NOMO-1 (cell line): ENCODE data around the gene CR2.
"Not testable (repeated sequence)": the region's sequence is repeated elsewhere in the genome, so short reads cannot be mapped to it uniquely, and the experiment has no call there.

Source experiments
- DNase-seq, 2 experiments: peaks; one replicate each; lab custom pipeline; 2025; ENCODE audit not compliant: unreplicated experiment in 2 of 2; lab: John Stamatoyannopoulos, UW

The CR2 gene

GRCh38 chr1:207502726-207503125 is 48.6 kb downstream of the CR2 start:
- DNase-seq: no peak

DNA sequence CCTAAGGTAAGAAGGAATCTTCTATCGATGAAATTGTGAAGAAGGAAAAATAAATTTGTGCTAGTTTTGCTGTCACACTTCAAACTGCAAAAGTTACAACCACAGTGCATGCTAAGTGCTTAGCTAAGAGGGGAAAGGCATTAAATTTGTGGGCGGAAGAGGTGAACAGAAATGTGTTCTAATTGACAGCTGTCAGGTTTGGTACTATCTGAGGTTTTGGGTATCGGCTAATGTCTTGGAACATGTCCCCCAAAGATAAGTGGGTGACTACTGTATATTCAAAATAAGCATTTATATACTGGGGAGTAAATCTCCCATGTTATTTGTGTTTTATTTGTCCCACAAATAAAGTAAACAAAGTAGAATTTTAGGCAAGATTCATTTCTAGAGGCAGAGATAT is 49.8 kb downstream of the CR2 start:
- DNase-seq: no peak

DNA sequence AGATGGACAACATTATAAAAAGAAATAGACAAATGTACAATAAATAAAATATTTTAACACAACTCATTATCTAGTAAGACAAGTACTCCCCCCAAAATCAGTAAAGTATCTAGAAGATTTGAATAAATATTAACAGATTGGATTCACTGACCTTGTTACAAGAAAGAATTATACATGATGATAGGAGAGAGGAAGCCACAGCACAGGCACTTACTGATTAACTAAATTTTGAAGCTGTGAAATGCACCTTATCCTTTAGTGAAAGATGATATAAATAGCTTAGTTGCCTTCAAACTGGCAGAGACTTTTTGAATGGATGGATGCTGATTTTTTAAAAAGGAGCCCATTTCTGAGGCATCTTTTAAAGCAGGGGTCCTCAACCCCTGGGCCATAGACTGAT is 50.3 kb downstream of the CR2 start:
- DNase-seq: no peak

- DNase-seq: no peak
Measured at GRCh38 chr1:207510444-207510843, 56.3 kb downstream of the CR2 start.

DNA sequence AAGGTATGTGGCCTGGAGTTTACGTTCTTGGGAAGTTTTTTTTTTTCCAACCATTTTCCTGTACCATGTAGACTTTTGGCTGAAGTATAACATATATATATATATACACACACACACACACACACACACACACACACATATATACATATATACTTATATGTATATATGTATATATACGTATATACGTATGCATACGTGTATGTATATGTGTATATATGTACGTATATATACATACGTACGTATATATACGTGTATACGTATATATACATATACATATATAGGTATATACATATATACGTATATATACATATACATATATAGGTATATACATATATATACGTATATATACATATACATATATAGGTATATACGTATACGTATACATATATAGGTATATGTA is 60.8 kb downstream of the CR2 start:
- no peak for DNase-seq

DNA sequence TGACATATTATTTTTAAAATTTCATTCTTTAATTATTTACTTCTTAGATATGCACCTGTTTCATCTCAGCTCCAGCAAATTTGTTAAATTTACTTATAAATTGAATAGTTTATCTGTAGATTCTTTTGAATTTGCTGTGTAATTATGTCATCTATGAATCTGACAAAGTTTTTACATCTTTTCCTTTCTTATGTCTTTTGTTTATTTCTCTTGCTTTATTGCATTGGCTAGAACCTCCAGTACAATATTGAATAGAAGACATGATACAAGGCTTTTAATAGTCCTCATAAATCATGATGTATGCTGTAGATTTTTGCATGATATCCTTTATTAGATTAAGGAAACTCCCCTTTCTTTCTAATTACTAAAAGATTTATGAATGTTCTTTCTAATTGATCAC is 62.6 kb downstream of the CR2 start:
- DNase-seq: no peak

GRCh38 chr1:207518608-207519236 is 64.6 kb downstream of the CR2 start:
- no peak for DNase-seq

DNA sequence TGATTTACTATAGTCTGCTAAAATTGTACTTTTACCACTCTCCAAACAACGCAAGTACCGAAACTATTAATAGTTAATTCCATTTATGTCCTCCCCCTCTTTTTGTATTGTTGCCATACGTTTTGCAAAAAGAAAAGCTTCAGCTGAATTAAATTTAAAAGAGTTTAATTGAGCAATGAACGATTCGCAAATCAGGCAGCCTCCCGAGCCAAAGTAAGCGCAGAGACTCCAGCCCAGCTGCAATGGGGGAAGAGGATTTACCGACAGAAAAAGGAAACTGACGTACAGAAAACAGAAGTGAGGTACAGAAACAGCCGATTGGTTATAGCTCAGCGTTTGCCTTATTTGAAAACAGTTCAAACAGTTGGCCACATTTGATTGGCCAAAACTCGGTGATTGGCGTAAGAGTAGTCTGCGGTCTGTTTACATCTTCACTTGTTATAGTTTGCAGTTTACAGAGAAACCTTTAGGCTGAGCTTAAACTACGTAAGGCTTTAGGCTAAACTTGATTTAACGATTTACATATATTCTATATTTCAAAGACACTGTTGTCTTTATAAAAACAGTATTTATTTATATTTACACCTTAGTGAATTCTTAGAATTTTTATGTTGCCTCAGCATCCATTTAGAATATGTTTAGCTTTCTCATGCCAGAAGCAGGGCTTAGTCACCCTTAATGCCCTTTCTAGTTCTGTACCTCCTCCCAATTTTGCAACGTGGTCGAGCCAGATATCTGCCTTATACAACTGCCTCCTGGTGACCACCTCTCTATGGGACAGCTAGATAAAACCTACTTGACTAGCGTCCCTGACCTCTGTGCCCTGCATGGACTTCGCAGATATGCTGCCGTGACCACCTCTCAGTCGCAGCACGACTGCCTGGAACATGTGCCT is 65.6 kb downstream of the CR2 start:
- no peak for DNase-seq

DNA sequence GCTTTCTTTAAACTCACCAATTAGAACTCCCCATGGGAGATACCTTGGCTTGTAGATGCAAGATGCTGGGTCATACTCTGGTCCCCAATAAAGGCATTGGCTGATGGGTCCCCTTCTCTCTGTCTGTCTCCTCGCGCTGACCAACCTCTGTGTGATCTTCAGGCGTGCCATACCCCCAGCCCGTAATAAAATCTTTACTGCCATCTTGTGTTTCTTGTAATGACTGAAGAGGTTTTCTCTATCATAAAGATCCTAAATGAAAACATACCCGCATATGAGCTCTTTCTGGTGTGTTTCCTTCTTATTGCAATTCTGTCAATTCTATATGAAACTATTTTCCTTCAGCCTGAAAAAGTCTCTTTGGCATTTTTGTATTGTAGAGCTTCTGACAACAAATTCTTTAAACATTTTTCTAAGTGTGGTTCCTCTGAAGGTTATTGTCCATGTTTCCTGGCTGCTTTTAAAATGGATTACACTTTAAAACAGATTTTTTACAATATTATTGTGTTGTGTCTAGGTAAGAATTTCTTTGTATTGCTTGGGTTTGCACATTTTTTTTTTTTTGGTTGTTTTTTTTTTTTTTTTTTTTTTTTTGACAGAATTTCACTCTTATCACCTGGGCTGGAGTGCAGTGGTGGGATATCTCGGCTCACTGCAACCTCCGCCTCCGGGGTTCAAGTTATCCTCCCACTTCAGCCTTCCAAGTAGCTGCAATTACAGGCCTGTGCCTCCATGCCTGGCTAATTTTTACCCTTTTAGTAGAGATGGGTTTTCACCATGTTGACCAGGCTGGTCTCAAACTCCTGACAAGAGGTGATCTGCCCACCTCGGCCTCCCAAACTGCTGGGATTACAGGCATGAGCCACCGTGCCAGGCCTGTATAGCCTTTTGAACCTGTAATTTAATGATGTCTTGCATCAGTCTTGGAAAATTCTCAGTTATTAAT is 66.5 kb downstream of the CR2 start:
- not testable (repeated sequence) for DNase-seq

- not testable (repeated sequence) for DNase-seq
Measured at GRCh38 chr1:207525239-207525638, 71.1 kb downstream of the CR2 start.

DNA sequence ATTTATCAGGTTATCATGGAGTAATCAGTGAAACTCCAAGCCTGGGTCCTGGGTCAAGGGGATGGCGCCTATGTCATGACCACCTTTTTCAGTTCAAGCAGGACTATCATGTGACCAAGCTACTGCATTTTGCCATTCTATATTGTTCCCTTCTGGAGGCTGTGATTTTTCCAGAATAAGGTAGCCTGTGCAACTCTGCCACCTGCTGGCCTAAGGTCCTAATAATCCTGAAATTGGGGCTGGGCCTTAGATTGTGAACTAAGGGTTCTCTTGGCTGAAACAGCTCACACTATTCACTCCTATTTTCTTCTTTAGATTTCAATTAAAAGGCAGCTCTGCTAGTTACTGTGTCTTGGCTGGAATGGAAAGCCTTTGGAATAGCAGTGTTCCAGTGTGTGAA is 74.3 kb downstream of the CR2 start:
- DNase-seq: not testable (repeated sequence)

DNA sequence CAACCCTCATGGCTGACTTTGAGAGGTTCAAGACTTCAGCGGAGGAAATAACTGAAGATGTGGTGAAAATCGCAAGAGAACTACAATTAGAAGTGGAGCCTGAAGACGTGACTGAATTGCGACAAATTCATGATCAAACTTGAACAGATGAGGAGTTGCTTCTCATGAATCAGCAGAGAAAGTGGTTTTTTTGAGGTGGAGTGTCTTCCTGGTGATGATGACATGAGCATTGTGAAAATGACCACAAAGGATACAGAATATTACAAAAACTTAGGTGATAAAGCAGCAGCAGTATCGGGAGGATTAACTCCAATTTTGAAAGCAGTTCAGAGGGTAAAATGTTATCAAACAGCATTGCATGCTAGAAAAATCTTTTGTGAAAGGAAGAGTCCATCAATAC is 82.1 kb downstream of the CR2 start:
- not testable (repeated sequence) for DNase-seq
